COLO829 (cell line): ENCODE measurements around the gene REC114.
"Not testable (repeated sequence)": the region's sequence is repeated elsewhere in the genome, so short reads cannot be mapped to it uniquely, and the experiment has no call there.

Experiments
- DNase-seq: peaks from one replicate; pipeline ENCODE4 v3.0.0; 2012; ENCODE audit warnings: low spot score

The REC114 gene

GRCh38 chr15:73457334-73457733 is 14.4 kb downstream of the REC114 start:
- no peak for DNase-seq

GRCh38 chr15:73460662-73461061 is 17.7 kb downstream of the REC114 start:
- DNase-seq: no peak

- no peak for DNase-seq
Observed at GRCh38 chr15:73464602-73465001, 21.6 kb downstream of the REC114 start.

- DNase-seq: no peak
Observed at GRCh38 chr15:73467758-73468157, 24.8 kb downstream of the REC114 start.

GRCh38 chr15:73474785-73475184 is 31.8 kb downstream of the REC114 start:
- DNase-seq: no peak

- no peak for DNase-seq
Observed at GRCh38 chr15:73476704-73477216, 33.8 kb downstream of the REC114 start.

GRCh38 chr15:73480050-73480449 is 37.1 kb downstream of the REC114 start:
- no peak for DNase-seq

GRCh38 chr15:73482166-73482565 is 39.2 kb downstream of the REC114 start:
- no peak for DNase-seq

GRCh38 chr15:73483053-73483452 is 40.1 kb downstream of the REC114 start:
- no peak for DNase-seq

GRCh38 chr15:73485372-73485771 is 42.4 kb downstream of the REC114 start:
- DNase-seq: no peak

GRCh38 chr15:73485885-73486284 is 42.9 kb downstream of the REC114 start:
- not testable (repeated sequence) for DNase-seq

GRCh38 chr15:73488698-73489097 is 45.7 kb downstream of the REC114 start:
- DNase-seq: no peak

GRCh38 chr15:73493922-73494321 is 51.0 kb downstream of the REC114 start:
- DNase-seq: no peak

- no peak for DNase-seq
Observed at GRCh38 chr15:73495181-73495580, 52.2 kb downstream of the REC114 start.

- DNase-seq: no peak
Observed at GRCh38 chr15:73500696-73501095, 57.7 kb downstream of the REC114 start.

- no peak for DNase-seq
Observed at GRCh38 chr15:73504885-73505284, 61.9 kb downstream of the REC114 start.

- DNase-seq: no peak
Observed at GRCh38 chr15:73515527-73515926, 72.6 kb downstream of the REC114 start.

GRCh38 chr15:73517566-73517965 is 74.6 kb downstream of the REC114 start:
- DNase-seq: no peak

- no peak for DNase-seq
Observed at GRCh38 chr15:73518180-73518862, 75.4 kb downstream of the REC114 start.

- DNase-seq: no peak
Observed at GRCh38 chr15:73518876-73519733, 76.1 kb downstream of the REC114 start.

GRCh38 chr15:73522011-73522410 is 79.0 kb downstream of the REC114 start:
- DNase-seq: no peak

GRCh38 chr15:73524919-73525318 is 82.0 kb downstream of the REC114 start:
- DNase-seq: no peak

- DNase-seq: no peak
Observed at GRCh38 chr15:73527598-73527997, 84.6 kb downstream of the REC114 start.
